Activated CD8-positive, alpha-beta memory T cell treated with anti-CD3 and anti-CD28 coated beads for 36 hours (primary cell): ENCODE results near the gene VPS54. TPM values are rescaled to one million over a fixed set of nuclear protein-coding genes. Genes with fewer than 3 reads are reported as not detected.

ENCODE experiments used
- CTCF ChIA-PET: fragments of 350-600 bp; sonication (Branson Sonifier 250); formaldehyde crosslinking; loops from one replicate; lab custom pipeline; 2021; ENCODE audit warnings: antibody characterized with exemption; lab: Charles Lee
- POLR2A ChIA-PET: fragments of 350-600 bp; sonication (Branson Sonifier 250); formaldehyde crosslinking; loops from one replicate; lab custom pipeline; 2021; ENCODE audit warnings: antibody characterized with exemption; lab: Charles Lee
- total RNA-seq, 2 experiments: library from RNA; stranded (reverse); gene quantifications; one replicate each; pipeline ENCODE4 v1.2.3, GENCODE V29; 2021

The VPS54 gene
- 10 to 100 TPM; 11.1 to 11.7 TPM for total RNA-seq

- ChIA-PET POLR2A (interaction anchor here (0.6 kb wide), 2 partner anchors 42 to 178 kb away, joined by 4 to 5 read pairs; partner anchors contain the start of gene UGP2), CTCF (interaction anchor here (1.3 kb wide), 1 partner anchor 43 kb away, joined by 3 read pairs; no protein-coding TSS in a partner anchor)
Observed at GRCh38 chr2:64019083-64019974, at the start of gene VPS54. Gene VPS54 (minus strand): TSS chr2:64019428. CDS start chr2:63983999, 35,429 bp downstream.

- POLR2A ChIA-PET, result no interaction called here
- CTCF ChIA-PET, result no interaction called here
Observed at GRCh38 chr2:64067326-64067725, 48.1 kb upstream of the VPS54 start.

- ChIA-PET POLR2A (no interaction called here), CTCF (no interaction called here)
Observed at GRCh38 chr2:64065516-64065915, 46.3 kb upstream of the VPS54 start.

- CTCF ChIA-PET, result interaction anchor here (1.0 kb wide), 1 partner anchor 14 kb away, joined by 3 read pairs; no protein-coding TSS in a partner anchor
- POLR2A ChIA-PET, result interaction anchor here (0.6 kb wide), 1 partner anchor 46 kb away, joined by 4 read pairs; no protein-coding TSS in a partner anchor
Observed at GRCh38 chr2:64063924-64064331, 44.7 kb upstream of the VPS54 start.

- ChIA-PET POLR2A (no interaction called here), CTCF (no interaction called here)
Observed at GRCh38 chr2:64063454-64063853, 44.2 kb upstream of the VPS54 start.

- ChIA-PET POLR2A (no interaction called here), CTCF (no interaction called here)
Observed at GRCh38 chr2:64062840-64063239, 43.6 kb upstream of the VPS54 start.

- CTCF ChIA-PET, result interaction anchor here (1.0 kb wide), 1 partner anchor 74 kb away, joined by 3 read pairs; no protein-coding TSS in a partner anchor
- POLR2A ChIA-PET, result no interaction called here
Observed at GRCh38 chr2:64059270-64059669, 40.0 kb upstream of the VPS54 start.

GRCh38 chr2:64056021-64056420 lies 36.8 kb upstream of the VPS54 start:
- ChIA-PET POLR2A (no interaction called here), CTCF (no interaction called here)

GRCh38 chr2:64054161-64054915 lies 35.1 kb upstream of the VPS54 start:
- POLR2A ChIA-PET, result no interaction called here
- CTCF ChIA-PET, result interaction anchor here (6.4 kb wide), 1 partner anchor 276 kb away, joined by 74 read pairs; no protein-coding TSS in a partner anchor

- CTCF ChIA-PET, result interaction anchor here (1.0 to 6.4 kb wide), 2 partner anchors 278 to 435 kb away, joined by 4 to 74 read pairs; no protein-coding TSS in a partner anchor
- POLR2A ChIA-PET, result no interaction called here
Observed at GRCh38 chr2:64052463-64053241, 33.4 kb upstream of the VPS54 start.

GRCh38 chr2:64049633-64050220 lies 30.5 kb upstream of the VPS54 start:
- CTCF ChIA-PET, result interaction anchor here (0.7 to 6.4 kb wide), 18 partner anchors 8 to 868 kb away, joined by 3 to 74 read pairs (median 3); no protein-coding TSS in a partner anchor
- POLR2A ChIA-PET, result interaction anchor here (0.6 to 1.2 kb wide), 3 partner anchors 151 to 381 kb away, joined by 3 to 8 read pairs (median 5); no protein-coding TSS in a partner anchor

- POLR2A ChIA-PET, result no interaction called here
- CTCF ChIA-PET, result interaction anchor here (0.8 to 1.8 kb wide), 2 partner anchors 281 to 285 kb away, joined by 3 to 5 read pairs; no protein-coding TSS in a partner anchor
Observed at GRCh38 chr2:64045938-64046337, 26.7 kb upstream of the VPS54 start.

GRCh38 chr2:64040161-64040560 lies 20.9 kb upstream of the VPS54 start:
- POLR2A ChIA-PET, result interaction anchor here (0.6 kb wide), 2 partner anchors 35 to 179 kb away, joined by 3 to 5 read pairs; no protein-coding TSS in a partner anchor
- CTCF ChIA-PET, result interaction anchor here (1.0 to 1.5 kb wide), 2 partner anchors 10 to 287 kb away, joined by 3 to 5 read pairs; no protein-coding TSS in a partner anchor

GRCh38 chr2:64036034-64036705 lies 16.9 kb upstream of the VPS54 start:
- POLR2A ChIA-PET, result interaction anchor here (1.8 kb wide), 1 partner anchor 292 kb away, joined by 6 read pairs; no protein-coding TSS in a partner anchor
- CTCF ChIA-PET, result interaction anchor here (0.7 to 2.4 kb wide), 4 partner anchors 12 to 291 kb away, joined by 3 to 11 read pairs (median 4); no protein-coding TSS in a partner anchor

- CTCF ChIA-PET, result interaction anchor here (1.2 to 2.4 kb wide), 3 partner anchors 15 to 292 kb away, joined by 3 to 11 read pairs (median 4); no protein-coding TSS in a partner anchor
- POLR2A ChIA-PET, result interaction anchor here (0.5 to 1.8 kb wide), 2 partner anchors 10 to 293 kb away, joined by 3 to 6 read pairs; no protein-coding TSS in a partner anchor
Observed at GRCh38 chr2:64035072-64035942, 16.1 kb upstream of the VPS54 start.

GRCh38 chr2:64029116-64029665 lies 10.0 kb upstream of the VPS54 start:
- ChIA-PET POLR2A (no interaction called here), CTCF (no interaction called here)
